Measurements from ENCODE around the gene TMEM205. TPM values are rescaled to one million over a fixed set of nuclear protein-coding genes. Genes with fewer than 3 reads are reported as not detected.

Gene TMEM205
- total and polyA plus RNA-seq, 2 of the 13 experiments (the other 11 are each of a cell fraction or from before 2014, with no cell fraction given): 45.5 to 98.7 TPM

DNA sequence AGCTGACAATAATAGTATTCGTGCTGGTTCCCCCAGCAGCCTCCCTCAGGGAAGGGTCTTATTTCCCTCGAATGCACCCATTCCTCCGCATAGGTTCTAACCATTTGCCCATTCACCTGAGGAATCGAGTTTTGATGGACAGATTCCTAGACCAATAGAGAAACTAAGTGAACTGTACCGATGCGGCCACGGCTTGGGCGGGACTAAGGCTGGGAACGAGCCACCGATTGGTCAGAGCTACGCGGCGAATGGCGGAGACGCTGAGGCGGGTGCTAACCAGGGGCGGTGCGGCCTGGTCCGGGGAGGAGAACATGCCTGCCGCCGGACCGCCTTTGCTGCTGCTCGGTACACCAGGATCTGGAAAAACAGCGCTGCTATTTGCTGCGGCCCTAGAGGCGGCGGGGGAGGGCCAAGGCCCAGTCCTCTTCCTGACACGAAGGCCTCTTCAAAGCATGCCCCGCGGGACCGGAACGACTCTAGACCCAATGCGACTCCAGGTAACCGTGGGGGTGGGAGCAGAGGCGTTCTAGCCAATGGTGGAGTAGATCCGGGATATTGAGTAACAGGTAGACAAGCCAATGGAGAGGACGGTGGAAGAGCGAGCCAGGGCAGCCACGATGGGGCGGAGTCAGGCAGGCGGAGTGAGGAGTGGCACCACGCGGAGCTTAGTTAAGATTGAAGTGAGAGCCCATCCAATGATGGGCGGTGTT, 28.5 kb upstream of the TMEM205 start, which contains the start of gene SWSAP1 (continued):
- no peak; the same call in 1 of the 2 replicates for TF ChIP-seq ZBTB46 (CRISPR knock-in tag; IDR thresholded peaks at IDR 0.05; ENCODE audit: borderline replicate concordance)
- TF ChIP-seq PLSCR1 (CRISPR knock-in tag; IDR thresholded peaks at IDR 0.05; ENCODE audit: borderline replicate concordance): no peak
- TF ChIP-seq ZSCAN20 (CRISPR knock-in tag; IDR thresholded peaks at IDR 0.05; ENCODE audit: borderline replicate concordance): no peak
- TF ChIP-seq ZNF800 (CRISPR knock-in tag; IDR thresholded peaks at IDR 0.05): no peak
- TF ChIP-seq RCOR2 (CRISPR knock-in tag; IDR thresholded peaks at IDR 0.05): no peak
- no peak for TF ChIP-seq ZNF703 (CRISPR knock-in tag; IDR thresholded peaks at IDR 0.05; ENCODE audit: borderline replicate concordance)
- TF ChIP-seq ZNF576 (CRISPR knock-in tag; IDR thresholded peaks at IDR 0.05): no peak
- no peak; the same call in none of the 2 replicates for TF ChIP-seq RFX3 (CRISPR knock-in tag; IDR thresholded peaks at IDR 0.05)
- TF ChIP-seq SAFB2 (CRISPR knock-in tag; IDR thresholded peaks at IDR 0.05; ENCODE audit: borderline replicate concordance, low read depth): 0 out of 2 replicates have a peak, but pooled peaks have one; percentile 56
- no peak for TF ChIP-seq NR2F6 (IDR thresholded peaks at IDR 0.05)
- no peak; the same call in 1 of the 2 replicates for TF ChIP-seq NR2F6 (CRISPR knock-in tag; IDR thresholded peaks at IDR 0.05)
- no peak for TF ChIP-seq ZNF672 (CRISPR knock-in tag; IDR thresholded peaks at IDR 0.05)
- TF ChIP-seq ZNF367 (CRISPR knock-in tag; IDR thresholded peaks at IDR 0.05; ENCODE audit: borderline replicate concordance): no peak
- TF ChIP-seq, protein P1, sequence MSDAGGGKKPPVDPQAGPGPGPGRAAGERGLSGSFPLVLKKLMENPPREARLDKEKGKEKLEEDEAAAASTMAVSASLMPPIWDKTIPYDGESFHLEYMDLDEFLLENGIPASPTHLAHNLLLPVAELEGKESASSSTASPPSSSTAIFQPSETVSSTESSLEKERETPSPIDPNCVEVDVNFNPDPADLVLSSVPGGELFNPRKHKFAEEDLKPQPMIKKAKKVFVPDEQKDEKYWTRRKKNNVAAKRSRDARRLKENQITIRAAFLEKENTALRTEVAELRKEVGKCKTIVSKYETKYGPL (CRISPR knock-in tag; IDR thresholded peaks at IDR 0.05): no peak
- peak; percentile 87 for TF ChIP-seq KLF6 (CRISPR knock-in tag; IDR thresholded peaks at IDR 0.05)
- TF ChIP-seq ARID3A (IDR thresholded peaks at IDR 0.05; ENCODE audit: low read depth, low read length): 0 out of 2 replicates have a peak, but pooled peaks have one; percentile 15
- TF ChIP-seq ZNF687 (CRISPR knock-in tag; IDR thresholded peaks at IDR 0.05): peak; percentile 87
